HEK293T (cell line): ENCODE measurements around the gene OPA1.

Source experiments
- CTCF ChIA-PET: fragments of 350-600 bp; formaldehyde crosslinking; extraction: SDS; loops from one replicate; lab custom pipeline; 2021; ENCODE audit warnings: antibody characterized with exemption, inconsistent platforms; lab: Yijun Ruan, JAX
- POLR2A ChIA-PET: fragments of 350-600 bp; formaldehyde crosslinking; extraction: SDS; loops from one replicate; lab custom pipeline; 2020; ENCODE audit warnings: antibody characterized with exemption, inconsistent platforms; lab: Yijun Ruan, JAX
- DNase-seq: peaks from one replicate; pipeline ENCODE4 v3.0.0; 2012; ENCODE audit warnings: mixed read lengths; ENCODE audit errors: extremely low spot score
- ARNT ChIP-seq: fragments of 450-650 bp; IDR thresholded peaks from 2 replicates; pipeline ENCODE4 v1.6.1; 2017; ENCODE audit warnings: mild to moderate bottlenecking
- BHLHE40 ChIP-seq: fragments of 450-650 bp; IDR thresholded peaks from 2 replicates; pipeline ENCODE4 v1.6.1; 2016; ENCODE audit warnings: mild to moderate bottlenecking, moderate library complexity, borderline replicate concordance
- CTBP1 ChIP-seq: fragments of 450-650 bp; IDR thresholded peaks from 2 replicates; pipeline ENCODE4 v1.6.1; 2016; ENCODE audit warnings: borderline replicate concordance
- ELF4 ChIP-seq: fragments of 450-650 bp; IDR thresholded peaks from 2 replicates; pipeline ENCODE4 v1.6.1; 2017; ENCODE audit warnings: antibody characterized with exemption
- FOXA1 ChIP-seq: fragments of 450-650 bp; IDR thresholded peaks from 2 replicates; pipeline ENCODE4 v1.6.1; 2016; ENCODE audit warnings: mild to moderate bottlenecking
- FOXK2 ChIP-seq: fragments of 450-650 bp; IDR thresholded peaks from 2 replicates; pipeline ENCODE4 v1.6.1; 2016; ENCODE audit warnings: mild to moderate bottlenecking
- FOXM1 ChIP-seq: fragments of 450-650 bp; IDR thresholded peaks from 2 replicates; pipeline ENCODE4 v1.6.1; 2017; ENCODE audit warnings: mild to moderate bottlenecking, borderline replicate concordance
- HDGF ChIP-seq: fragments of 450-650 bp; IDR thresholded peaks from 2 replicates; pipeline ENCODE4 v1.6.1; 2017; ENCODE audit warnings: antibody characterized with exemption, borderline replicate concordance
- L3MBTL2 ChIP-seq: fragments of 450-650 bp; conservative IDR thresholded peaks from 2 replicates; pipeline ENCODE4 v1.6.1; 2016; ENCODE audit warnings: mild to moderate bottlenecking
- LEF1 ChIP-seq: fragments of 450-650 bp; IDR thresholded peaks from 2 replicates; pipeline ENCODE4 v1.6.1; 2017; ENCODE audit warnings: mild to moderate bottlenecking, borderline replicate concordance
- NFRKB ChIP-seq: fragments of 450-650 bp; IDR thresholded peaks from 2 replicates; pipeline ENCODE4 v1.6.1; 2016; ENCODE audit warnings: mild to moderate bottlenecking, moderate library complexity
- SP1 ChIP-seq: fragments of 450-650 bp; IDR thresholded peaks from 2 replicates; pipeline ENCODE4 v1.6.1; 2017
- SUZ12 ChIP-seq: fragments of 450-650 bp; IDR thresholded peaks from 2 replicates; pipeline ENCODE4 v1.6.1; 2016; ENCODE audit warnings: mild to moderate bottlenecking
- TARDBP ChIP-seq: fragments of 450-650 bp; IDR thresholded peaks from 2 replicates; pipeline ENCODE4 v1.6.1; 2016
- ZNF384 ChIP-seq: fragments of 450-650 bp; IDR thresholded peaks from 2 replicates; pipeline ENCODE4 v1.6.1; 2016
- TF ChIP-seq, protein P1 (sequence below): fragments of 450-650 bp; IDR thresholded peaks from 2 replicates; pipeline ENCODE4 v1.6.1; 2016

OPA1 gene

DNA sequence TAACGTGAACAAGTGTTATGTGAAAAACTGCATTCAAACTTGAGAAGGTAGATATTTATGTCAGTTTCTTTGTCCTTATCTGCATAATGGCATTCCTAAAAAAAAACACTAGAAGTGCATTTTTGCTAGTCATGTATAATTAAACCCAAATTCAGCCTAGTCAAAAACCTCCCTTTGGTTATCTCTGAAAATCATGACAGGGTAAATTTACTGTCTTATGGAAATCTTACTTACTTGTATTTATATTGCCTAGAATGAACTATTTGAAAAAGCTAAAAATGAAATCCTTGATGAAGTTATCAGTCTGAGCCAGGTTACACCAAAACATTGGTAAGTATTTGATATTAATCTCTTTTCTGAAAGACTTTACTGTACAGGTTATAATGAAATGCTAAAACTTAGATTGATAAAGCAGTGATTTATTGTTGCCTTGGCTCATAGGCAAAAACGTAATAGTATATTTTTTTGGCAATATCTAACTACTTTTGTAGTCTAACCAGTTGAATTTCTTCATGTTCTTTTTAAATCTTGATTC lies 55.6 kb downstream of the OPA1 start:
- CTCF ChIA-PET, result no interaction called here
- TF ChIP-seq ELF4, result no peak
- TF ChIP-seq L3MBTL2, result no peak
- no peak for TF ChIP-seq NFRKB
- no peak for TF ChIP-seq FOXM1
- TF ChIP-seq SP1, result no peak
- TF ChIP-seq, protein P1, sequence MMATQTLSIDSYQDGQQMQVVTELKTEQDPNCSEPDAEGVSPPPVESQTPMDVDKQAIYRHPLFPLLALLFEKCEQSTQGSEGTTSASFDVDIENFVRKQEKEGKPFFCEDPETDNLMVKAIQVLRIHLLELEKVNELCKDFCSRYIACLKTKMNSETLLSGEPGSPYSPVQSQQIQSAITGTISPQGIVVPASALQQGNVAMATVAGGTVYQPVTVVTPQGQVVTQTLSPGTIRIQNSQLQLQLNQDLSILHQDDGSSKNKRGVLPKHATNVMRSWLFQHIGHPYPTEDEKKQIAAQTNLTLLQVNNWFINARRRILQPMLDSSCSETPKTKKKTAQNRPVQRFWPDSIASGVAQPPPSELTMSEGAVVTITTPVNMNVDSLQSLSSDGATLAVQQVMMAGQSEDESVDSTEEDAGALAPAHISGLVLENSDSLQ, result no peak
- TF ChIP-seq TARDBP, result no peak
- TF ChIP-seq FOXK2, result no peak
- no peak for TF ChIP-seq ZNF384
- no peak for TF ChIP-seq ARNT
- no peak for TF ChIP-seq CTBP1
- no peak for TF ChIP-seq SUZ12
- no peak for TF ChIP-seq FOXA1
- TF ChIP-seq HDGF, result no peak
- TF ChIP-seq LEF1, result no peak
- TF ChIP-seq BHLHE40, result no peak
- POLR2A ChIA-PET, result interaction anchor here (0.6 kb wide), 1 partner anchor 1052 kb away, joined by 3 read pairs; no protein-coding TSS in a partner anchor
- DNase-seq, result no peak

DNA sequence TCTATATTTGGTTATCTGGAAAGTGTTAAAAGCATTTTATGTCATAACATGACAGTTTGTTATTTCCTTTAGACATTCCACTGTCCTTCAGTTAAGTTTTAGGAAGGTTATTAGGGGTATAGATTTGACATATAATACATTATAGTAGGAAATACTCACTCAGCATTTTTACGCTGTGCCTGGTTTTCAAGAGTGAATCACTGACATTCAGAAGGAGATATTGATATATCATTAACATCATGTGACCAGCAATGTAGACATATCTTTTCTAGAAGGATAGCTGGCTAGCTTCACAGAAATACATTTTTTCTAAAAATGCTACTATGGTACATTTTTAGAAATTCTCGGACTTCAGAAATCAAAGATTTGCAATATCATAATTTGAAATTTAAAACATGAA lies 57.6 kb downstream of the OPA1 start:
- ChIA-PET CTCF (no interaction called here), POLR2A (no interaction called here)

DNA sequence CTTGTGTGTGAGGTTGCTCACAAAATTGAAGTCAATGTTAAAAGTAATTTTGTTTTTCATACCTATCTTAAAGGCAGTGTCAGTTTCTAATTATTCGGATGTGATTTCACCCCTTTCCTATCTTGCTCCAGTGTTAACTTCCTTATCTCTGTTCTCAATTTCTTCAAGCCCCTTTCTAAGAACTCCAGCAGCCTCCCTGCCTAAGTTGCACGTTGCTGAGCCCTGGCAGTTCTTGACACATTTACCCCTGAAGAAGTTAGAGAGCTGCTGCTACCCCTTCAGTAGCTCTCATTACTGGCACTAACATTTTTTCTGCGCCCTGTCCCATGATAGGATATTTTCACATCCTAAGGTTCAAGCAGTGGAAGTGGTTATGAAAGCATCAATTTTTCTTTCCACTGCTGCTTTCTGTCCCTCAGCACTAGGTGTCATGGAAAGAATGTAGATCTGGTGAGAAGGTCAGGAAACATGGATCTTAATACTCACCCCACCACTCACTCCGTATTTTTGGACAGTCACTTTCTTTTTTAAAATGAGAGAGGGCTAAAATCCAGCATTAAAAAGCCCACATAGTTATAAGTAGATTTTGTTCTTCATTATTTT lies 62.9 kb downstream of the OPA1 start:
- POLR2A ChIA-PET, result no interaction called here
- TF ChIP-seq FOXA1, result no peak
- no peak for TF ChIP-seq LEF1
- TF ChIP-seq, protein P1, result no peak
- CTCF ChIA-PET, result no interaction called here
- no peak for DNase-seq

More for the DNA sequence above, 57.6 kb downstream of the OPA1 start:
- TF ChIP-seq BHLHE40 (no peak), ELF4 (no peak), LEF1 (no peak), SUZ12 (no peak), CTBP1 (no peak), FOXM1 (no peak), FOXK2 (no peak), FOXA1 (no peak), L3MBTL2 (no peak), SP1 (no peak), NFRKB (no peak)
- no peak for DNase-seq

DNA sequence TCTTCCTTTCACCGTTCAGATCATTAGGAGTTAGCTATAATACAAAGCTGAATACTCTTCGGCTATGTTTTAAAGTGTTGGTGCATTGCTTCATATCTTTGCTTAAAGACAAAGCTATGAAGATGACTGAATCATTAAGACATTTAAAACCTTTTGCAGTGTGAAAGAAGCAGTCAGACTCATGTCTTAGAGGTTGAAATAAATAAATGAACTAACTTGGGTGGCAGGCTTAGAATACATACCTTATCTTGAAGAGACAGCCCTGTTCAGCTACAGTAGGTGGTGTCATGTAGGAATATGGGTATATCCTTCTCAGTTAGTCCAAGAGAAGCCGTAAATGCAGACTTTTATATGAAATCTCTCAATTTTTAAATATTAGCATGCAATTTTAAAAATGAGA lies 63.4 kb downstream of the OPA1 start:
- TF ChIP-seq LEF1 (no peak), FOXM1 (no peak)
- DNase-seq, result no peak
- ChIA-PET POLR2A (no interaction called here), CTCF (no interaction called here)

DNA sequence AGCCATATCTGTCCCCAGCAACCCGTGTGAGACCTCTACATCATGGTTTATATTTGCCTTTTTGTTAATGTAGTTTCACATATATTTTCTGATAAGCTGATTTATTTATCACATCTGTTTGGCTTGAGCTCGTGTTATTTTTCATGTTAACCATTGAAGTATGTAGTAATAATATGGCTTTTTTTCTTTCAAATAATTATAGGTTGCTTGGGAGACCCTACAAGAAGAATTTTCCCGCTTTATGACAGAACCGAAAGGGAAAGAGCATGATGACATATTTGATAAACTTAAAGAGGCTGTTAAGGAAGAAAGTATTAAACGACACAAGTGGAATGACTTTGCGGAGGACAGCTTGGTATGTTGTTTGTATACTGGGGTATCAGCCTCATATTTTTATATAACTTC lies 63.9 kb downstream of the OPA1 start:
- TF ChIP-seq TARDBP, result no peak
- no peak for TF ChIP-seq CTBP1
- TF ChIP-seq L3MBTL2, result no peak
- no peak for TF ChIP-seq ZNF384
- no peak for TF ChIP-seq FOXM1
- TF ChIP-seq NFRKB, result no peak
- TF ChIP-seq SP1, result no peak
- no peak for TF ChIP-seq ELF4
- TF ChIP-seq FOXA1, result no peak
- TF ChIP-seq LEF1, result no peak
- TF ChIP-seq HDGF, result no peak
- TF ChIP-seq BHLHE40, result no peak
- TF ChIP-seq ARNT, result no peak
- TF ChIP-seq SUZ12, result no peak
- TF ChIP-seq, protein P1, result no peak
- CTCF ChIA-PET, result no interaction called here
- POLR2A ChIA-PET, result no interaction called here
- DNase-seq, result no peak

DNA sequence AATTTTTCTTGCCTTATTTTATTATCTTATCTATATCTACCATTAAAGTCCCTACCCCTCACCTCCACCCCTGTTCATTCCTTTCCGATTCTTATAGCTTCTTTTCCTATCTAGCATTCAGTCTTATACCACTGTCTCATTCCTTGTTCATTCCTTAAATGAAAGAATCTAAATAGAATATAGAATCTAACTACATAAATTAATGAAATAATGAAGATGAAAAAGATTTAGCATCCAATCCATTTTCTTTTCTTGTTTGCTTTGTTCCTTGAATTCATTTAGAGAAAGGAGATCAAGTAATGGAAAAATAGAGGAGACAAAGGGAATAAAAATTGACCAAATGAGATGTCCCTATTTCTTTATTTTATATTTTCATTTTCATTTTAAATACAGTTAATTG lies 67.2 kb downstream of the OPA1 start:
- CTCF ChIA-PET, result interaction anchor here (0.6 kb wide), 1 partner anchor 15 kb away, joined by 3 read pairs; no protein-coding TSS in a partner anchor

More for the DNA sequence above, 67.2 kb downstream of the OPA1 start:
- TF ChIP-seq ELF4, result no peak
- no peak for TF ChIP-seq NFRKB
- POLR2A ChIA-PET, result no interaction called here
- DNase-seq, result no peak
